Measurements from ENCODE around the gene HTRA1.

Gene HTRA1

DNA sequence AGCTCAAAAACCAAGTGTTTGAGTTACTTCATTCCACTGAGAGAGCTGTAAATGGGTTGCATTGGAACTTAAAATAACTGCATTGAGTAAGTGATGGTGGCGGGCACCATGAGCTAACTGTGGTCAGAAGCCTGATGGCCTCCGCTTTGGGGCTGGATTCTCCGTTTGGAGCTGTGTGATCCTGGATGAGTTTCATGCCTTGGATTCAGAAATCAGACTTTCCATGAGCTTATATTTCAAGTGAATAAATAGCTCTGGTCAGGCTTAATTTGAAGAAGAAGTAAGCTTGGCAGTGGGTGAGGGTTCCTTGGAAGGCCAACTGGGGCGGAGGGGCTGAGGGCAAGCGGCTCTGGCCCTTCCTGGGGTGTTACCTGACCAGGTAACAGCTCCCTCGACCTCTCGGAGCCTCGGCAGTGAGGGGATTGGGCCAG lies 5.6 kb downstream of the HTRA1 start:
- no peaks in the 10 kb centered on the region for H3K36me3 ChIP-seq (ENCODE audit: control insufficient read depth in 4 of 4, insufficient read depth in 4 of 4, low read length in 3 of 4)
- no peak overlapping the region for H3K27ac ChIP-seq (ENCODE audit: insufficient read depth in 1 of 2, low read depth in 1 of 2, low read length in 2 of 2, poor library complexity in 1 of 2, severe bottlenecking in 2 of 2)
- 91% methylated on average over 7 of the region's 8 CpGs for WGBS (ENCODE audit: insufficient coverage)
- no peak for DNase-seq
- H3K27me3 ChIP-seq (replicated peaks in 2 of 5; ENCODE audit: control insufficient read depth in 4 of 5, insufficient read depth in 5 of 5, low read length in 4 of 5): peaks cover 0 to 93% (median 28%) of the 10 kb centered on the region in 5 experiments
- no peaks in the 10 kb centered on the region for H3K9me3 ChIP-seq (ENCODE audit: control extremely low read depth in 1 of 5, control insufficient read depth in 4 of 5, insufficient read depth in 2 of 5, low read depth in 1 of 5, low read length in 4 of 5)
- peaks cover 0 to 10% (median 2%) of the 10 kb centered on the region in 4 experiments for H3K4me1 ChIP-seq (ENCODE audit: control extremely low read depth in 1 of 4, control insufficient read depth in 4 of 4, insufficient read depth in 4 of 4, low read length in 3 of 4)
- H3K4me3 ChIP-seq (ENCODE audit: control insufficient read depth in 1 of 7, extremely low read depth in 1 of 7, insufficient read depth in 4 of 7, low read depth in 2 of 7, low read length in 6 of 7): no peak overlapping the region
- ChIA-PET POLR2A (interaction anchor here (1.5 kb wide), 1 partner anchor 12 kb away, joined by 4 read pairs; no protein-coding TSS in a partner anchor), CTCF (no interaction called here)

DNA sequence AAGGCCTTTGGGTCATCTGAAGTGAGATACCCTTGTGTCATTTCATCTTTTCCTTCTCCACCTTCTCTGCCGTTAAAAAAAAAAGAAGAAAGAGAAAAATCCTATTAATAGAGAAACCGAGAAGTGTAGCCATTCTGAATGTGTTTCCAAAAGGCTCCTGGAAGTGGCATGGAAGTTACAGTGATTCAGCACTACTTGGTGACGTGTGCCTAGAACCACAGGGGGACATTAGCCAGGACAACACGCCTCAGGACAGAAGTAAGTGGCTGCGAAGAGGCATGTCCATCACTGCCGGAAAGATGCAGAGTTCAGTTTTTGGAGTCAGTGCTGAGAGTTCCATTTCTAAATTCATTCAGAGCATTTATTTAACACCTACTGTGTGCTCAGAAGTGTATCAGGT lies 6.3 kb downstream of the HTRA1 start:
- H3K27ac ChIP-seq (ENCODE audit: insufficient read depth in 1 of 2, low read depth in 1 of 2, low read length in 2 of 2, poor library complexity in 1 of 2, severe bottlenecking in 2 of 2): no peak overlapping the region
- 61% methylated on average over 2 of the region's 6 CpGs for WGBS (ENCODE audit: insufficient coverage)
- ChIA-PET CTCF (no interaction called here), POLR2A (interaction anchor here (0.6 kb wide), 1 partner anchor 1970 kb away, joined by 3 read pairs; no protein-coding TSS in a partner anchor)
- H3K27me3 ChIP-seq (replicated peaks in 2 of 5; ENCODE audit: control insufficient read depth in 4 of 5, insufficient read depth in 5 of 5, low read length in 4 of 5): peaks cover 0 to 91% (median 24%) of the 10 kb centered on the region in 5 experiments
- no peak overlapping the region for H3K4me3 ChIP-seq (ENCODE audit: control insufficient read depth in 1 of 7, extremely low read depth in 1 of 7, insufficient read depth in 4 of 7, low read depth in 2 of 7, low read length in 6 of 7)
- no peaks in the 10 kb centered on the region for H3K36me3 ChIP-seq (ENCODE audit: control insufficient read depth in 4 of 4, insufficient read depth in 4 of 4, low read length in 3 of 4)
- H3K4me1 ChIP-seq (ENCODE audit: control extremely low read depth in 1 of 4, control insufficient read depth in 4 of 4, insufficient read depth in 4 of 4, low read length in 3 of 4): peaks cover 0 to 3% (median 0%) of the 10 kb centered on the region in 4 experiments
- DNase-seq: no peak
- no peaks in the 10 kb centered on the region for H3K9me3 ChIP-seq (ENCODE audit: control extremely low read depth in 1 of 5, control insufficient read depth in 4 of 5, insufficient read depth in 2 of 5, low read depth in 1 of 5, low read length in 4 of 5)

DNA sequence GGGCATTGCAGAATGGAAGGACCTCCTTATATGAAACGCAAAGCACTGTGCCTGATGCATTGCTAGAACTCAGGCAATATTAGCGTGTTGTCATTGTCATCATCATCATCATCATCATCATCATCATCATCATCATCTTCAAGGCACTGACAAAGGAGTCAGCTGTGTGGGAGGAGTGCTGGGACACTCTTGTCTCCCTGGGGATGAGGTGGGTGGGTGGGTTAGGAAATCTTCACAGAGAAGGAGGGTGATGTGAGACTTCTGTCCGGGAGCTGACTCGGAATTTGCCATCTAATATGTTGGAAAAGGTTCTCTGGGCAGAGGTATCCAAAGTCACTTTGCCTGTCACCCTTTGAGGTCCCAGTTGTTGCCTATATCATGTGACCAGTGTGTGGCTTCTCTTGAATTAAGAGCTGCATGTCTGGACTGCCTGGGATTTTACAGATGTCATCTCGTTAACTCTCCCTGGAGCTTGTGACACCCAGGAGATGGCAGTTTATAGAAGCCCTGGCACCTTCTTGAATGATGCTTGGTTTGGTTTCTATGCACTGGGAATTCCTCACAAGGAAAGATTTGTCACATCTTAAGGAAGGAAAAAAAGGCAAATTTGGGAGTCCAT lies 7.1 kb downstream of the HTRA1 start:
- 85% methylated on average over 3 of the region's 5 CpGs for WGBS (ENCODE audit: insufficient coverage)
- ChIA-PET CTCF (no interaction called here), POLR2A (no interaction called here)
- Histone ChIP-seq H3K9me3 (ENCODE audit: control extremely low read depth in 1 of 5, control insufficient read depth in 4 of 5, insufficient read depth in 2 of 5, low read depth in 1 of 5, low read length in 4 of 5) (no peaks in the 10 kb centered on the region), H3K36me3 (ENCODE audit: control insufficient read depth in 4 of 4, insufficient read depth in 4 of 4, low read length in 3 of 4) (no peaks in the 10 kb centered on the region), H3K27me3 (replicated peaks in 2 of 5; ENCODE audit: control insufficient read depth in 4 of 5, insufficient read depth in 5 of 5, low read length in 4 of 5) (peaks cover 0 to 91% (median 17%) of the 10 kb centered on the region in 5 experiments), H3K27ac (ENCODE audit: insufficient read depth in 1 of 2, low read depth in 1 of 2, low read length in 2 of 2, poor library complexity in 1 of 2, severe bottlenecking in 2 of 2) (no peak overlapping the region), H3K4me1 (ENCODE audit: control extremely low read depth in 1 of 4, control insufficient read depth in 4 of 4, insufficient read depth in 4 of 4, low read length in 3 of 4) (no peaks in the 10 kb centered on the region), H3K4me3 (ENCODE audit: control insufficient read depth in 1 of 7, extremely low read depth in 1 of 7, insufficient read depth in 4 of 7, low read depth in 2 of 7, low read length in 6 of 7) (no peak overlapping the region)
- no peak for DNase-seq

GRCh38 chr10:122468926-122469781 lies 7.8 kb downstream of the HTRA1 start:
- peaks cover 0 to 2% (median 0%) of the 10 kb centered on the region in 4 experiments for H3K4me1 ChIP-seq (ENCODE audit: control extremely low read depth in 1 of 4, control insufficient read depth in 4 of 4, insufficient read depth in 4 of 4, low read length in 3 of 4)
- H3K9me3 ChIP-seq (ENCODE audit: control extremely low read depth in 1 of 5, control insufficient read depth in 4 of 5, insufficient read depth in 2 of 5, low read depth in 1 of 5, low read length in 4 of 5): no peaks in the 10 kb centered on the region
- H3K36me3 ChIP-seq (ENCODE audit: control insufficient read depth in 4 of 4, insufficient read depth in 4 of 4, low read length in 3 of 4): no peaks in the 10 kb centered on the region
- no peak overlapping the region for H3K4me3 ChIP-seq (ENCODE audit: control insufficient read depth in 1 of 7, extremely low read depth in 1 of 7, insufficient read depth in 4 of 7, low read depth in 2 of 7, low read length in 6 of 7)
- peaks cover 3 to 88% (median 20%) of the 10 kb centered on the region in 5 experiments for H3K27me3 ChIP-seq (replicated peaks in 2 of 5; ENCODE audit: control insufficient read depth in 4 of 5, insufficient read depth in 5 of 5, low read length in 4 of 5)
- POLR2A ChIA-PET: no interaction called here
- CTCF ChIA-PET: no interaction called here
- no peak overlapping the region for H3K27ac ChIP-seq (ENCODE audit: insufficient read depth in 1 of 2, low read depth in 1 of 2, low read length in 2 of 2, poor library complexity in 1 of 2, severe bottlenecking in 2 of 2)
- no peak for DNase-seq
- 93% methylated on average over 11 of the region's 11 CpGs for WGBS (ENCODE audit: insufficient coverage)

- DNase-seq: no peak
- 85% methylated on average over 3 of the region's 4 CpGs for WGBS (ENCODE audit: insufficient coverage)
- H3K4me1 ChIP-seq (ENCODE audit: control extremely low read depth in 1 of 4, control insufficient read depth in 4 of 4, insufficient read depth in 4 of 4, low read length in 3 of 4): peaks cover 0 to 8% (median 0%) of the 10 kb centered on the region in 4 experiments
- H3K4me3 ChIP-seq (ENCODE audit: control insufficient read depth in 1 of 7, extremely low read depth in 1 of 7, insufficient read depth in 4 of 7, low read depth in 2 of 7, low read length in 6 of 7): no peak overlapping the region
- POLR2A ChIA-PET: no interaction called here
- no peaks in the 10 kb centered on the region for H3K9me3 ChIP-seq (ENCODE audit: control extremely low read depth in 1 of 5, control insufficient read depth in 4 of 5, insufficient read depth in 2 of 5, low read depth in 1 of 5, low read length in 4 of 5)
- H3K27me3 ChIP-seq (replicated peaks in 2 of 5; ENCODE audit: control insufficient read depth in 4 of 5, insufficient read depth in 5 of 5, low read length in 4 of 5): peaks cover 3 to 88% (median 21%) of the 10 kb centered on the region in 5 experiments
- no peaks in the 10 kb centered on the region for H3K36me3 ChIP-seq (ENCODE audit: control insufficient read depth in 4 of 4, insufficient read depth in 4 of 4, low read length in 3 of 4)
- CTCF ChIA-PET: no interaction called here
- H3K27ac ChIP-seq (ENCODE audit: insufficient read depth in 1 of 2, low read depth in 1 of 2, low read length in 2 of 2, poor library complexity in 1 of 2, severe bottlenecking in 2 of 2): no peak overlapping the region
These were observed 8.5 kb downstream of the HTRA1 start for GRCh38 chr10:122469848-122470247.

- whole genome bisulfite sequencing (ENCODE audit: insufficient coverage): no CpG with 5 or more reads among the region's 4 CpGs
These were observed 10.3 kb downstream of the HTRA1 start for GRCh38 chr10:122471531-122472177.

More at GRCh38 chr10:122471531-122472177, 10.3 kb downstream of the HTRA1 start:
- Histone ChIP-seq H3K27me3 (replicated peaks in 2 of 5; ENCODE audit: control insufficient read depth in 4 of 5, insufficient read depth in 5 of 5, low read length in 4 of 5) (peaks cover 3 to 88% (median 21%) of the 10 kb centered on the region in 5 experiments), H3K4me1 (ENCODE audit: control extremely low read depth in 1 of 4, control insufficient read depth in 4 of 4, insufficient read depth in 4 of 4, low read length in 3 of 4) (peaks cover 0 to 8% (median 0%) of the 10 kb centered on the region in 4 experiments), H3K9me3 (ENCODE audit: control extremely low read depth in 1 of 5, control insufficient read depth in 4 of 5, insufficient read depth in 2 of 5, low read depth in 1 of 5, low read length in 4 of 5) (no peaks in the 10 kb centered on the region), H3K36me3 (ENCODE audit: control insufficient read depth in 4 of 4, insufficient read depth in 4 of 4, low read length in 3 of 4) (no peaks in the 10 kb centered on the region), H3K4me3 (ENCODE audit: control insufficient read depth in 1 of 7, extremely low read depth in 1 of 7, insufficient read depth in 4 of 7, low read depth in 2 of 7, low read length in 6 of 7) (no peak overlapping the region), H3K27ac (ENCODE audit: insufficient read depth in 1 of 2, low read depth in 1 of 2, low read length in 2 of 2, poor library complexity in 1 of 2, severe bottlenecking in 2 of 2) (no peak overlapping the region)
- CTCF ChIA-PET: interaction anchor here (1.1 kb wide), 1 partner anchor 174 kb away, joined by 3 read pairs; no protein-coding TSS in a partner anchor
- POLR2A ChIA-PET: no interaction called here
- DNase-seq: no peak
